ENCODE measurements around the gene GPR87. TPM values are rescaled to one million over a fixed set of nuclear protein-coding genes. Genes with fewer than 3 reads are reported as not detected.

Gene GPR87
- total RNA-seq, 4 donors from 2014 or later: 14.7 to 44.3 (median 30.9) TPM

DNA sequence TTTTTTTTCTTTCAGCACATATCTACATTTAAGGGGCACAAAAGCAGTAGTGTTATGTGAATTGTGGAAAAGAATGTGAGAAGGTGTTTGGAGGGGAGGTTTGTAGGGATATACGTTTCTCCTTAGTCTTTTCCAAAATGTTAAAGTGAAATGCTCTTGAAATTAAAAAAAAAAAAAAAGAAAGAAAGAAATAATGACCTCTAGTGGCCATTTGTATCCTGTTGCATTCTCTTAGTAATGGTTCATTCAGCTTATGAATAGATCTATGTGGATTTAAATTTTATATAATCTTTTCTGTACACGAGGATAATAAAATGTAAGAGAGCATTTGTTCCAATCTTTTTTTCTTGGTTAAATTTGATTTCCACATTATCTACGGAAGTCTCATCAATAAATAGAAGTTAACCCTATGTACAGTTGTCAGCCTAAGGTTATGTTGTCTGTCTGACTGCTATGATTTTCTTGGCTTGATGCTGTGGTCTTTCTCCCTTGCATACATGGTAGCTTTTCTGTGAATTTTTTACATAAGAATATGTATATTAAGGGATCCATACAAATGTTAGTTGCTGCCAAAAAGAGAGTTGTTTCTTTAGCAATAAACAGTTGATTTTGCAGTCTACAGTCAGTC, 11.1 kb upstream of the GPR87 start:
- H3K27ac ChIP-seq: peak overlapping the region; percentile 55

DNA sequence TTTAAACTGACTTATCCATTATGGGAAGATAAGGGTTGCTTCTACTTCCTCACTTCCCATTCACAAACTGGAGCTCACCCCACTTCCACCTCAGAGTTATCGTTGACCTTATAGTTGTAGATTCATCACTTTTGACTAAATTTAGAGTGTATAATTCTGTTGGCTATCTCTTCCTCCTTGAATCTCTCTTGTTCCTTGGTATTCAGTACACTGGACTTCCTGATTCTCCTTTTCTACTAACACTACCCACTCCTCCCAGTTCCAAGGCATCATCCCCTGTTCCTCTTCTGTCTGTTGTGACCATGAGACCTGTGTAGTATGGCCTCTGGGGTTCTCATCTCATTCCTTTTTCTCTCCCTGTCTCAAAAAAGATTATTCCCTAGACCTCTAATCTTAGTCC, 5.9 kb upstream of the GPR87 start:
- Histone ChIP-seq H3K27ac (no peak overlapping the region), H3K4me1 (peaks cover 31% of the 10 kb centered on the region), H3K36me3 (no peaks in the 10 kb centered on the region), H3K27me3 (no peaks in the 10 kb centered on the region), H3K9me3 (no peaks in the 10 kb centered on the region), H3K4me3 (no peak overlapping the region)
- TF ChIP-seq POLR2A (IDR thresholded peaks at IDR 0.05) (no peak), POLR2AphosphoS5 (IDR thresholded peaks at IDR 0.05) (no peak), EP300 (IDR thresholded peaks at IDR 0.05) (no peak), CTCF (IDR thresholded peaks at IDR 0.05) (no peak)
- WGBS: 93% methylated on average over 1 of the region's 1 CpG
- no peak for DNase-seq (ENCODE audit: low spot score in 2 of 2)

More for the DNA sequence above, 11.1 kb upstream of the GPR87 start:
- Histone ChIP-seq H3K4me1 (peaks cover 14% of the 10 kb centered on the region), H3K27me3 (no peaks in the 10 kb centered on the region), H3K36me3 (no peaks in the 10 kb centered on the region), H3K9me3 (no peaks in the 10 kb centered on the region), H3K4me3 (peak overlapping the region; percentile 38)
- DNase-seq (ENCODE audit: low spot score in 2 of 2): no peak
- TF ChIP-seq CTCF (IDR thresholded peaks at IDR 0.05): peak; percentile 22 to 43
- TF ChIP-seq POLR2AphosphoS5 (IDR thresholded peaks at IDR 0.05): no peak
- TF ChIP-seq EP300 (IDR thresholded peaks at IDR 0.05): no peak
- WGBS: 11% methylated on average over 3 of the region's 3 CpGs

DNA sequence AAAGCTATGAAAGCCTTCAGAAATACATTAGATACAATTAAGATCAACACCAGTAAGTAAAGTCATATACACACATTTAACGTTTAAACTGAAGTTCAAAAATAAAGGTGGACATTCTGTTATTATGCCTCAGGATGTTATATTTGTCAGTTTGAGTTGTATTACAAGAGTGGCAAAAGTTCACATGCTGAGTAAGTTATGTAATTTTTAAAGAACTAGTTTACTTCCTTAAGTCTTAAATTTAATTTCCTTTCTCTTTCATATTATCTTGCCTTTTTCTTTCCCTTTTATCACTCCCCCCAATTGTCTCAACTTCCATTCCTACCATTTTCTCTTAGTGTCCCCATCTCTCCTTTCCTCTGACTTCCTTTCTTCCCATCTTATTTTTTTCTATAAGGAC, 4.9 kb upstream of the GPR87 start:
- no peaks in the 10 kb centered on the region for H3K9me3 ChIP-seq
- no peak overlapping the region for H3K27ac ChIP-seq
- H3K36me3 ChIP-seq: no peaks in the 10 kb centered on the region
- TF ChIP-seq EP300 (IDR thresholded peaks at IDR 0.05) (no peak), CTCF (IDR thresholded peaks at IDR 0.05) (no peak), POLR2A (IDR thresholded peaks at IDR 0.05) (no peak), POLR2AphosphoS5 (IDR thresholded peaks at IDR 0.05) (no peak)
- H3K4me3 ChIP-seq: no peak overlapping the region
- H3K4me1 ChIP-seq: peaks cover 36% of the 10 kb centered on the region
- WGBS: 57% methylated on average over 1 of the region's 1 CpG
- DNase-seq (ENCODE audit: low spot score in 2 of 2): no peak
- no peaks in the 10 kb centered on the region for H3K27me3 ChIP-seq

GRCh38 chr3:151320131-151320530, 3.5 kb upstream of the GPR87 start:
- Histone ChIP-seq H3K9me3 (no peaks in the 10 kb centered on the region), H3K27ac (peak overlapping the region; percentile 81), H3K4me1 (peaks cover 36% of the 10 kb centered on the region), H3K36me3 (no peaks in the 10 kb centered on the region), H3K4me3 (no peak overlapping the region), H3K27me3 (no peaks in the 10 kb centered on the region)
- TF ChIP-seq POLR2A (IDR thresholded peaks at IDR 0.05) (no peak), EP300 (IDR thresholded peaks at IDR 0.05) (no peak), POLR2AphosphoS5 (IDR thresholded peaks at IDR 0.05) (no peak), CTCF (IDR thresholded peaks at IDR 0.05) (no peak)
- no peak for DNase-seq (ENCODE audit: low spot score in 2 of 2)
- 40% methylated on average over 2 of the region's 2 CpGs for WGBS

GRCh38 chr3:151319628-151320027, 3.0 kb upstream of the GPR87 start:
- no peaks in the 10 kb centered on the region for H3K36me3 ChIP-seq
- H3K27me3 ChIP-seq: no peaks in the 10 kb centered on the region
- H3K9me3 ChIP-seq: no peaks in the 10 kb centered on the region
- peak overlapping the region; percentile 81 for H3K27ac ChIP-seq
- DNase-seq (ENCODE audit: low spot score in 2 of 2): no peak
- no peak for TF ChIP-seq CTCF (IDR thresholded peaks at IDR 0.05)
- no peak for TF ChIP-seq EP300 (IDR thresholded peaks at IDR 0.05)
- no peak for TF ChIP-seq POLR2AphosphoS5 (IDR thresholded peaks at IDR 0.05)
- no peak for TF ChIP-seq POLR2A (IDR thresholded peaks at IDR 0.05)
- no peak overlapping the region for H3K4me3 ChIP-seq
- peaks cover 36% of the 10 kb centered on the region for H3K4me1 ChIP-seq
- WGBS: 46% methylated on average over 4 of the region's 4 CpGs
